Retinal pigment epithelial cell (primary cell): ENCODE results near the gene DCAF7.

Experiments
- DNase-seq: peaks from one replicate; pipeline ENCODE4 v3.0.0-alpha.2; 2010; ENCODE audit warnings: low read depth
- H3K4me3 ChIP-seq: 2 replicates; pipeline ENCODE4 v1.5.1; 2011; ENCODE audit warnings: mild to moderate bottlenecking, low read length, control low read depth, moderate library complexity
- TF ChIP-seq, protein P1 (sequence below): conservative IDR thresholded peaks from 2 replicates; pipeline ENCODE4 v1.5.1; 2011; ENCODE audit warnings: low read depth, low read length, control low read depth, inconsistent platforms

DCAF7 gene

GRCh38 chr17:63631062-63631461 lies 80.8 kb downstream of the DCAF7 start:
- no peak overlapping the region for H3K4me3 ChIP-seq
- TF ChIP-seq, protein P1, sequence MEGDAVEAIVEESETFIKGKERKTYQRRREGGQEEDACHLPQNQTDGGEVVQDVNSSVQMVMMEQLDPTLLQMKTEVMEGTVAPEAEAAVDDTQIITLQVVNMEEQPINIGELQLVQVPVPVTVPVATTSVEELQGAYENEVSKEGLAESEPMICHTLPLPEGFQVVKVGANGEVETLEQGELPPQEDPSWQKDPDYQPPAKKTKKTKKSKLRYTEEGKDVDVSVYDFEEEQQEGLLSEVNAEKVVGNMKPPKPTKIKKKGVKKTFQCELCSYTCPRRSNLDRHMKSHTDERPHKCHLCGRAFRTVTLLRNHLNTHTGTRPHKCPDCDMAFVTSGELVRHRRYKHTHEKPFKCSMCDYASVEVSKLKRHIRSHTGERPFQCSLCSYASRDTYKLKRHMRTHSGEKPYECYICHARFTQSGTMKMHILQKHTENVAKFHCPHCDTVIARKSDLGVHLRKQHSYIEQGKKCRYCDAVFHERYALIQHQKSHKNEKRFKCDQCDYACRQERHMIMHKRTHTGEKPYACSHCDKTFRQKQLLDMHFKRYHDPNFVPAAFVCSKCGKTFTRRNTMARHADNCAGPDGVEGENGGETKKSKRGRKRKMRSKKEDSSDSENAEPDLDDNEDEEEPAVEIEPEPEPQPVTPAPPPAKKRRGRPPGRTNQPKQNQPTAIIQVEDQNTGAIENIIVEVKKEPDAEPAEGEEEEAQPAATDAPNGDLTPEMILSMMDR: no peak

GRCh38 chr17:63631626-63632025 lies 81.3 kb downstream of the DCAF7 start:
- TF ChIP-seq, protein P1: no peak
- H3K4me3 ChIP-seq: no peak overlapping the region
- DNase-seq: no peak

More at GRCh38 chr17:63631062-63631461, 80.8 kb downstream of the DCAF7 start:
- no peak for DNase-seq

GRCh38 chr17:63633742-63634141 lies 83.5 kb downstream of the DCAF7 start:
- DNase-seq: no peak
- TF ChIP-seq, protein P1: no peak
- no peak overlapping the region for H3K4me3 ChIP-seq

- TF ChIP-seq, protein P1: no peak
- no peak for DNase-seq
- no peak overlapping the region for H3K4me3 ChIP-seq
Observed at GRCh38 chr17:63634163-63634562, 83.9 kb downstream of the DCAF7 start.

GRCh38 chr17:63634816-63635215 lies 84.5 kb downstream of the DCAF7 start:
- no peak overlapping the region for H3K4me3 ChIP-seq
- DNase-seq: no peak
- TF ChIP-seq, protein P1: no peak

- no peak for DNase-seq
- no peak overlapping the region for H3K4me3 ChIP-seq
- TF ChIP-seq, protein P1: no peak
Observed at GRCh38 chr17:63635290-63635689, 85.0 kb downstream of the DCAF7 start.

DNA sequence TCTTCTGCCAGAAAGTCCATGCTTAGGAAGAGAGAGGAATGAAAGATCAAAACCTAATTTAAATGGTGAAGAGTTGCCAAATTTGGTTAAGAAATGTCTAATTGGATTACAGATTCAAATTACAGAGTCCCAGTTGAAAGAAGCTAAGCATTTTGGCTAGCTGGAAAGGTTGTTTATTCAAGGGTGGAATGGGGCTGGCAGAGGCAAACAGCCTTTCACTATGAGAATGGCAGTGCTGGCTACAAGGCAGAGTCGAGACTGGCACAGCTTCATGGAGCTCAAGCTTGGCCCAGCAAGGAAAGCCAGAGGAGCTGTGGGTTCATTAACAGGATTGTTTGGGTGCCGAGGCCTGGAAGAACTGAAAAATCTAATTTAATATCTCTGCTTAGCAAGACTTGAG lies 85.5 kb downstream of the DCAF7 start:
- TF ChIP-seq, protein P1: no peak
- DNase-seq: no peak

More for the DNA sequence above, 85.5 kb downstream of the DCAF7 start:
- H3K4me3 ChIP-seq: no peak overlapping the region
